SK-N-DZ (cell line): ENCODE measurements around the gene CPVL.

ENCODE experiments used
- DNase-seq: peaks from one replicate; pipeline ENCODE4 v3.0.0-alpha.2; 2015; ENCODE audit warnings: low spot score

The CPVL gene

GRCh38 chr7:29045258-29046086, 100.9 kb downstream of the CPVL start:
- no peak for DNase-seq

- DNase-seq: no peak
These were observed 101.8 kb downstream of the CPVL start for GRCh38 chr7:29044554-29044953.

- DNase-seq: no peak
These were observed 102.8 kb downstream of the CPVL start for GRCh38 chr7:29043576-29043975.

- no peak for DNase-seq
These were observed 103.5 kb downstream of the CPVL start for GRCh38 chr7:29042824-29043231.

GRCh38 chr7:29041991-29042390, 104.3 kb downstream of the CPVL start:
- DNase-seq: no peak

GRCh38 chr7:29040579-29040925, 105.8 kb downstream of the CPVL start:
- DNase-seq: no peak

GRCh38 chr7:29039821-29040578, 106.3 kb downstream of the CPVL start:
- no peak for DNase-seq

- DNase-seq: no peak
These were observed 107.9 kb downstream of the CPVL start for GRCh38 chr7:29038463-29038862.

GRCh38 chr7:29035044-29035740, 111.1 kb downstream of the CPVL start:
- DNase-seq: no peak

GRCh38 chr7:29033584-29033983, 112.8 kb downstream of the CPVL start:
- DNase-seq: no peak

- no peak for DNase-seq
These were observed 114.2 kb downstream of the CPVL start for GRCh38 chr7:29032146-29032545.

- no peak for DNase-seq
These were observed 115.5 kb downstream of the CPVL start for GRCh38 chr7:29030781-29031275.

GRCh38 chr7:29022291-29022988, 123.9 kb downstream of the CPVL start:
- no peak for DNase-seq

GRCh38 chr7:29019896-29020295, 126.4 kb downstream of the CPVL start:
- DNase-seq: no peak

- DNase-seq: no peak
These were observed 127.0 kb downstream of the CPVL start for GRCh38 chr7:29019387-29019786.

- DNase-seq: no peak
These were observed 128.6 kb downstream of the CPVL start for GRCh38 chr7:29017713-29018112.

- DNase-seq: no peak
These were observed 131.6 kb downstream of the CPVL start for GRCh38 chr7:29014725-29015124.

GRCh38 chr7:29013931-29014330, 132.4 kb downstream of the CPVL start:
- DNase-seq: no peak

- no peak for DNase-seq
These were observed 133.1 kb downstream of the CPVL start for GRCh38 chr7:29013082-29013695.

- no peak for DNase-seq
These were observed 136.4 kb downstream of the CPVL start for GRCh38 chr7:29009947-29010346.

- DNase-seq: no peak
These were observed 137.7 kb downstream of the CPVL start for GRCh38 chr7:29008590-29008989.
